ENCODE data around the gene MSN.
"Not testable (repeated sequence)": the region's sequence is repeated elsewhere in the genome, so short reads cannot be mapped to it uniquely, and the experiment has no call there.

The MSN gene

GRCh38 chrX:65667503-65668376 is at the start of gene MSN:
MSN (plus strand) TSS chrX:65667654; CDS start chrX:65667842, 188 bp downstream.
- DNase-seq (ENCODE audit: low read depth) = peak; percentile 77

GRCh38 chrX:65620096-65620705 is 47.3 kb upstream of the MSN start:
- not testable (repeated sequence) for H3K4me1 ChIP-seq (ENCODE audit: control insufficient read depth, insufficient read depth, low read length); H3K27me3 ChIP-seq (replicated peaks; ENCODE audit: control insufficient read depth, insufficient read depth, low read length); H3K4me3 ChIP-seq (ENCODE audit: low read length); DNase-seq (ENCODE audit: low read depth); H3K9ac ChIP-seq (ENCODE audit: low read length); H3K36me3 ChIP-seq (ENCODE audit: control insufficient read depth, insufficient read depth, low read length, severe bottlenecking)
- peaks cover 12% of the 10 kb centered on the region for H3K9me3 ChIP-seq (ENCODE audit: control insufficient read depth, low read length)

More at GRCh38 chrX:65667503-65668376, at the start of gene MSN:
- H3K9me3 ChIP-seq (ENCODE audit: control insufficient read depth, low read length) = no peaks in the 10 kb centered on the region
- peaks cover 3% of the 10 kb centered on the region for H3K36me3 ChIP-seq (ENCODE audit: control insufficient read depth, insufficient read depth, low read length, severe bottlenecking)
- no peaks in the 10 kb centered on the region for H3K27me3 ChIP-seq (replicated peaks; ENCODE audit: control insufficient read depth, insufficient read depth, low read length)
- peak within 1 kb of the TSS; percentile 97 for H3K9ac ChIP-seq (ENCODE audit: low read length)
- peak within 1 kb of the TSS; percentile 91 for H3K4me3 ChIP-seq (ENCODE audit: low read length)
- peaks cover 24% of the 10 kb centered on the region for H3K4me1 ChIP-seq (ENCODE audit: control insufficient read depth, insufficient read depth, low read length)

GRCh38 chrX:65630771-65631170 is 36.7 kb upstream of the MSN start:
- no peaks in the 10 kb centered on the region for H3K36me3 ChIP-seq (ENCODE audit: control insufficient read depth, insufficient read depth, low read length, severe bottlenecking)
- H3K27me3 ChIP-seq (replicated peaks; ENCODE audit: control insufficient read depth, insufficient read depth, low read length) = peaks cover 3% of the 10 kb centered on the region
- H3K9ac ChIP-seq (ENCODE audit: low read length) = no peak overlapping the region
- H3K4me1 ChIP-seq (ENCODE audit: control insufficient read depth, insufficient read depth, low read length) = peaks cover 11% of the 10 kb centered on the region
- no peak overlapping the region for H3K4me3 ChIP-seq (ENCODE audit: low read length)
- DNase-seq (ENCODE audit: low read depth) = no peak
- H3K9me3 ChIP-seq (ENCODE audit: control insufficient read depth, low read length) = no peaks in the 10 kb centered on the region

- Histone ChIP-seq H3K9me3 (ENCODE audit: control insufficient read depth, low read length) (no peaks in the 10 kb centered on the region), H3K36me3 (ENCODE audit: control insufficient read depth, insufficient read depth, low read length, severe bottlenecking) (no peaks in the 10 kb centered on the region), H3K4me1 (ENCODE audit: control insufficient read depth, insufficient read depth, low read length) (peaks cover 19% of the 10 kb centered on the region), H3K27me3 (replicated peaks; ENCODE audit: control insufficient read depth, insufficient read depth, low read length) (peaks cover 3% of the 10 kb centered on the region), H3K9ac (ENCODE audit: low read length) (no peak overlapping the region), H3K4me3 (ENCODE audit: low read length) (no peak overlapping the region)
- no peak for DNase-seq (ENCODE audit: low read depth)
Observed at GRCh38 chrX:65633826-65634225, 33.6 kb upstream of the MSN start.

- H3K27me3 ChIP-seq (replicated peaks; ENCODE audit: control insufficient read depth, insufficient read depth, low read length) = peaks cover 3% of the 10 kb centered on the region
Observed at GRCh38 chrX:65634732-65635131, 32.7 kb upstream of the MSN start.

GRCh38 chrX:65635378-65635777 is 32.1 kb upstream of the MSN start:
- Histone ChIP-seq H3K27me3 (replicated peaks; ENCODE audit: control insufficient read depth, insufficient read depth, low read length) (peaks cover 3% of the 10 kb centered on the region), H3K4me1 (ENCODE audit: control insufficient read depth, insufficient read depth, low read length) (peaks cover 19% of the 10 kb centered on the region), H3K36me3 (ENCODE audit: control insufficient read depth, insufficient read depth, low read length, severe bottlenecking) (no peaks in the 10 kb centered on the region), H3K9me3 (ENCODE audit: control insufficient read depth, low read length) (no peaks in the 10 kb centered on the region), H3K9ac (ENCODE audit: low read length) (peak overlapping the region; percentile 63), H3K4me3 (ENCODE audit: low read length) (peak overlapping the region; percentile 40)
- peak; percentile 65 for DNase-seq (ENCODE audit: low read depth)

More at GRCh38 chrX:65634732-65635131, 32.7 kb upstream of the MSN start:
- no peak overlapping the region for H3K4me3 ChIP-seq (ENCODE audit: low read length)
- H3K36me3 ChIP-seq (ENCODE audit: control insufficient read depth, insufficient read depth, low read length, severe bottlenecking) = no peaks in the 10 kb centered on the region
- DNase-seq (ENCODE audit: low read depth) = no peak
- no peaks in the 10 kb centered on the region for H3K9me3 ChIP-seq (ENCODE audit: control insufficient read depth, low read length)
- H3K9ac ChIP-seq (ENCODE audit: low read length) = peak overlapping the region; percentile 63
- peaks cover 19% of the 10 kb centered on the region for H3K4me1 ChIP-seq (ENCODE audit: control insufficient read depth, insufficient read depth, low read length)

- H3K9me3 ChIP-seq (ENCODE audit: control insufficient read depth, low read length) = no peaks in the 10 kb centered on the region
- peak; percentile 9 for DNase-seq (ENCODE audit: low read depth)
- H3K9ac ChIP-seq (ENCODE audit: low read length) = peak overlapping the region; percentile 63
- peak overlapping the region; percentile 40 for H3K4me3 ChIP-seq (ENCODE audit: low read length)
- peaks cover 3% of the 10 kb centered on the region for H3K27me3 ChIP-seq (replicated peaks; ENCODE audit: control insufficient read depth, insufficient read depth, low read length)
- H3K36me3 ChIP-seq (ENCODE audit: control insufficient read depth, insufficient read depth, low read length, severe bottlenecking) = no peaks in the 10 kb centered on the region
- H3K4me1 ChIP-seq (ENCODE audit: control insufficient read depth, insufficient read depth, low read length) = peaks cover 19% of the 10 kb centered on the region
Observed at GRCh38 chrX:65635822-65636221, 31.6 kb upstream of the MSN start.

GRCh38 chrX:65636261-65636660 is 31.2 kb upstream of the MSN start:
- H3K27me3 ChIP-seq (replicated peaks; ENCODE audit: control insufficient read depth, insufficient read depth, low read length); H3K36me3 ChIP-seq (ENCODE audit: control insufficient read depth, insufficient read depth, low read length, severe bottlenecking); DNase-seq (ENCODE audit: low read depth); H3K9me3 ChIP-seq (ENCODE audit: control insufficient read depth, low read length); H3K4me3 ChIP-seq (ENCODE audit: low read length): not testable (repeated sequence)
- peaks cover 19% of the 10 kb centered on the region for H3K4me1 ChIP-seq (ENCODE audit: control insufficient read depth, insufficient read depth, low read length)
- peak overlapping the region; percentile 63 for H3K9ac ChIP-seq (ENCODE audit: low read length)

GRCh38 chrX:65637335-65637734 is 30.1 kb upstream of the MSN start:
- DNase-seq (ENCODE audit: low read depth) = no peak
- H3K36me3 ChIP-seq (ENCODE audit: control insufficient read depth, insufficient read depth, low read length, severe bottlenecking) = no peaks in the 10 kb centered on the region
- H3K27me3 ChIP-seq (replicated peaks; ENCODE audit: control insufficient read depth, insufficient read depth, low read length) = peaks cover 3% of the 10 kb centered on the region
- peaks cover 19% of the 10 kb centered on the region for H3K4me1 ChIP-seq (ENCODE audit: control insufficient read depth, insufficient read depth, low read length)
- H3K4me3 ChIP-seq (ENCODE audit: low read length) = no peak overlapping the region
- no peaks in the 10 kb centered on the region for H3K9me3 ChIP-seq (ENCODE audit: control insufficient read depth, low read length)
- H3K9ac ChIP-seq (ENCODE audit: low read length) = no peak overlapping the region

GRCh38 chrX:65642914-65643491 is 24.5 kb upstream of the MSN start:
- no peak for DNase-seq (ENCODE audit: low read depth)
- H3K27me3 ChIP-seq (replicated peaks; ENCODE audit: control insufficient read depth, insufficient read depth, low read length) = no peaks in the 10 kb centered on the region

GRCh38 chrX:65643531-65644052 is 23.9 kb upstream of the MSN start:
- DNase-seq (ENCODE audit: low read depth) = peak; percentile 48
- Histone ChIP-seq H3K9me3 (ENCODE audit: control insufficient read depth, low read length) (no peaks in the 10 kb centered on the region), H3K36me3 (ENCODE audit: control insufficient read depth, insufficient read depth, low read length, severe bottlenecking) (no peaks in the 10 kb centered on the region), H3K9ac (ENCODE audit: low read length) (no peak overlapping the region), H3K4me1 (ENCODE audit: control insufficient read depth, insufficient read depth, low read length) (peaks cover 26% of the 10 kb centered on the region), H3K4me3 (ENCODE audit: low read length) (no peak overlapping the region), H3K27me3 (replicated peaks; ENCODE audit: control insufficient read depth, insufficient read depth, low read length) (no peaks in the 10 kb centered on the region)

More at GRCh38 chrX:65642914-65643491, 24.5 kb upstream of the MSN start:
- Histone ChIP-seq H3K4me1 (ENCODE audit: control insufficient read depth, insufficient read depth, low read length) (peaks cover 26% of the 10 kb centered on the region), H3K4me3 (ENCODE audit: low read length) (no peak overlapping the region), H3K9me3 (ENCODE audit: control insufficient read depth, low read length) (no peaks in the 10 kb centered on the region), H3K9ac (ENCODE audit: low read length) (no peak overlapping the region), H3K36me3 (ENCODE audit: control insufficient read depth, insufficient read depth, low read length, severe bottlenecking) (no peaks in the 10 kb centered on the region)
